ENCODE measurements around the gene FADS2. TPM values are rescaled to one million over a fixed set of nuclear protein-coding genes. Genes with fewer than 3 reads are reported as not detected.

FADS2 gene
- polyA plus RNA-seq, 1 donor from 2014 or later = 145 TPM

DNA sequence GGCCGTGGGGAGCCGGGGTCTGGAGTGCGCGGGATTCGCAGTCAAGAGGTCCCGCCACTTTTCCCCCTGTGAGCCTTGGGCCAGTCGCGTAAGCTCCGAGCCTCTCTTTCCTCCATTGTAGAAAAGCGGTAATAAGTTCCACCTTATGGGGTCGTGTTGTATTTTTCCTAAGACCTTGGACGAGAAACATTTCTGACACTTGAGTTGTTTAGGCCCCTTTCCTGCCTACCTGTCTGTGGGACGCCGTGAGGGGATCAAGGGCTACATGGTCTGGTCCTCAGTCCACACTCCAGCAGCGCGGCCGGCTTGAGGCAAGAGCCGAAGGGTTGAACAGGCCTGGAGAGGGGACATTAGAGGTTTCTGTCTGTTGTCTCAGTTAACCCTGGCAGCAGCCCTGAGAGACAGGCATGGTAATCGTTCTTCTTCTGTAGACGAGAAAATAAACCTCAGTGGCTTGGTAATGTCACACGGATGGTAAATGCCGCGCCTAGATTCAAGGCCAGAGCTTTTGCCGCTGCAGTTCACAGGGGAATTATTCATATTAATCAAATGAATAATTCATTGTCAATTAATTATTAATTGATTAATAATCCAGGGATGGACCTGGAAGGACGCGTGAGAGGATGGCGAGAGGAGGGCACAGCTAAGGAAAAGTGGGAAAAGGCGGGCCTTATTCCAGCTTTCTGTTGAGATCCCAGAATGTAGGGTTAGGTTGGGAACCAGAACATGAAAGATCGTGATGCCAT lies 34.8 kb upstream of the FADS2 start:
- H3K4me3 ChIP-seq (ENCODE audit: low read length) = peak overlapping the region; percentile 84
- no peak for TF ChIP-seq SMC3 (conservative IDR thresholded peaks at IDR 0.05; ENCODE audit: poor library complexity)
- TF ChIP-seq RAD21 (conservative IDR thresholded peaks at IDR 0.05) = no peak
- no peak for TF ChIP-seq POLR2AphosphoS5 (IDR thresholded peaks at IDR 0.05)
- no peak for TF ChIP-seq TAF1 (IDR thresholded peaks at IDR 0.05; ENCODE audit: low read depth)
- TF ChIP-seq EP300 (conservative IDR thresholded peaks at IDR 0.05; ENCODE audit: poor library complexity, severe bottlenecking) = no peak
- TF ChIP-seq, protein P1, sequence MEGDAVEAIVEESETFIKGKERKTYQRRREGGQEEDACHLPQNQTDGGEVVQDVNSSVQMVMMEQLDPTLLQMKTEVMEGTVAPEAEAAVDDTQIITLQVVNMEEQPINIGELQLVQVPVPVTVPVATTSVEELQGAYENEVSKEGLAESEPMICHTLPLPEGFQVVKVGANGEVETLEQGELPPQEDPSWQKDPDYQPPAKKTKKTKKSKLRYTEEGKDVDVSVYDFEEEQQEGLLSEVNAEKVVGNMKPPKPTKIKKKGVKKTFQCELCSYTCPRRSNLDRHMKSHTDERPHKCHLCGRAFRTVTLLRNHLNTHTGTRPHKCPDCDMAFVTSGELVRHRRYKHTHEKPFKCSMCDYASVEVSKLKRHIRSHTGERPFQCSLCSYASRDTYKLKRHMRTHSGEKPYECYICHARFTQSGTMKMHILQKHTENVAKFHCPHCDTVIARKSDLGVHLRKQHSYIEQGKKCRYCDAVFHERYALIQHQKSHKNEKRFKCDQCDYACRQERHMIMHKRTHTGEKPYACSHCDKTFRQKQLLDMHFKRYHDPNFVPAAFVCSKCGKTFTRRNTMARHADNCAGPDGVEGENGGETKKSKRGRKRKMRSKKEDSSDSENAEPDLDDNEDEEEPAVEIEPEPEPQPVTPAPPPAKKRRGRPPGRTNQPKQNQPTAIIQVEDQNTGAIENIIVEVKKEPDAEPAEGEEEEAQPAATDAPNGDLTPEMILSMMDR (IDR thresholded peaks at IDR 0.05; ENCODE audit: poor library complexity, severe bottlenecking) = no peak
- H3K9ac ChIP-seq (ENCODE audit: low read length) = peak overlapping the region; percentile 92
- no peaks in the 10 kb centered on the region for H3F3A ChIP-seq (ENCODE audit: insufficient read depth, low read length, poor library complexity, severe bottlenecking)
- H4K20me1 ChIP-seq (ENCODE audit: insufficient read depth) = no peaks in the 10 kb centered on the region
- no peaks in the 10 kb centered on the region for H3K9me3 ChIP-seq (ENCODE audit: low read length)
- H3K79me2 ChIP-seq (replicated peaks; ENCODE audit: insufficient read depth, low read length) = peaks cover 29% of the 10 kb centered on the region
- H2AFZ ChIP-seq (ENCODE audit: low read depth, low read length) = peak overlapping the region; percentile 48
- no peaks in the 10 kb centered on the region for H3K36me3 ChIP-seq (ENCODE audit: insufficient read depth, low read length)
- H3K9me2 ChIP-seq (ENCODE audit: insufficient read depth, low read length) = no peaks in the 10 kb centered on the region
- H3K27ac ChIP-seq (ENCODE audit: low read length) = peak overlapping the region; percentile 95
- no peaks in the 10 kb centered on the region for H3K27me3 ChIP-seq (ENCODE audit: insufficient read depth, low read depth, low read length)
- peak overlapping the region; percentile 90 for H3K4me2 ChIP-seq (ENCODE audit: low read length)

DNA sequence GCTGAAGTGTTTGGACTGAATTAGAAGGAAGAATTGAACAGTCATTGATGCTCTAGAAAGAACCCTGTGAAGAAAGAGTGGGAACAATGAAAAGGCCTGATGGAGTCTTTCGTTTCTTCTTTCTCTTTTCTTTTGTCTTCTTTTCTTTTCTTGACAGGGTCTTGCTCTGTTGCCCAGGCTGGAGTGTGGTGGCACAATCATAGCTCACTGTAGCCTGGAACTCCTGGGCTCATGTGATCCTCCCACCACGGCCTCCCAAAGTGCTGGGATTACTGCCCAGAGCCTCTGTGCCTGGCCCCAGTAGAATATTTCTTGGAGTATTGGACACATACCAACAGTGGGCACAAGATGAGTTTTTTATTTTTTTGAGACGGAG lies 34.3 kb upstream of the FADS2 start:
- H3K9me2 ChIP-seq (ENCODE audit: insufficient read depth, low read length) = no peaks in the 10 kb centered on the region
- H3K9me3 ChIP-seq (ENCODE audit: low read length) = no peaks in the 10 kb centered on the region
- no peak overlapping the region for H3K27ac ChIP-seq (ENCODE audit: low read length)
- H3K36me3 ChIP-seq (ENCODE audit: insufficient read depth, low read length) = no peaks in the 10 kb centered on the region
- H2AFZ ChIP-seq (ENCODE audit: low read depth, low read length) = no peak overlapping the region
- H3K9ac ChIP-seq (ENCODE audit: low read length) = peak overlapping the region; percentile 92
- no peaks in the 10 kb centered on the region for H3F3A ChIP-seq (ENCODE audit: insufficient read depth, low read length, poor library complexity, severe bottlenecking)
- H3K4me2 ChIP-seq (ENCODE audit: low read length) = peak overlapping the region; percentile 90
- no peak for TF ChIP-seq MXI1 (conservative IDR thresholded peaks at IDR 0.05; ENCODE audit: poor library complexity, severe bottlenecking)
- no peak for TF ChIP-seq RAD21 (conservative IDR thresholded peaks at IDR 0.05)
- TF ChIP-seq EZH2 (IDR thresholded peaks at IDR 0.05; ENCODE audit: borderline replicate concordance, insufficient read depth, low read length, poor library complexity, severe bottlenecking) = no peak
- TF ChIP-seq TAF1 (IDR thresholded peaks at IDR 0.05; ENCODE audit: low read depth) = no peak
- TF ChIP-seq, protein P2, sequence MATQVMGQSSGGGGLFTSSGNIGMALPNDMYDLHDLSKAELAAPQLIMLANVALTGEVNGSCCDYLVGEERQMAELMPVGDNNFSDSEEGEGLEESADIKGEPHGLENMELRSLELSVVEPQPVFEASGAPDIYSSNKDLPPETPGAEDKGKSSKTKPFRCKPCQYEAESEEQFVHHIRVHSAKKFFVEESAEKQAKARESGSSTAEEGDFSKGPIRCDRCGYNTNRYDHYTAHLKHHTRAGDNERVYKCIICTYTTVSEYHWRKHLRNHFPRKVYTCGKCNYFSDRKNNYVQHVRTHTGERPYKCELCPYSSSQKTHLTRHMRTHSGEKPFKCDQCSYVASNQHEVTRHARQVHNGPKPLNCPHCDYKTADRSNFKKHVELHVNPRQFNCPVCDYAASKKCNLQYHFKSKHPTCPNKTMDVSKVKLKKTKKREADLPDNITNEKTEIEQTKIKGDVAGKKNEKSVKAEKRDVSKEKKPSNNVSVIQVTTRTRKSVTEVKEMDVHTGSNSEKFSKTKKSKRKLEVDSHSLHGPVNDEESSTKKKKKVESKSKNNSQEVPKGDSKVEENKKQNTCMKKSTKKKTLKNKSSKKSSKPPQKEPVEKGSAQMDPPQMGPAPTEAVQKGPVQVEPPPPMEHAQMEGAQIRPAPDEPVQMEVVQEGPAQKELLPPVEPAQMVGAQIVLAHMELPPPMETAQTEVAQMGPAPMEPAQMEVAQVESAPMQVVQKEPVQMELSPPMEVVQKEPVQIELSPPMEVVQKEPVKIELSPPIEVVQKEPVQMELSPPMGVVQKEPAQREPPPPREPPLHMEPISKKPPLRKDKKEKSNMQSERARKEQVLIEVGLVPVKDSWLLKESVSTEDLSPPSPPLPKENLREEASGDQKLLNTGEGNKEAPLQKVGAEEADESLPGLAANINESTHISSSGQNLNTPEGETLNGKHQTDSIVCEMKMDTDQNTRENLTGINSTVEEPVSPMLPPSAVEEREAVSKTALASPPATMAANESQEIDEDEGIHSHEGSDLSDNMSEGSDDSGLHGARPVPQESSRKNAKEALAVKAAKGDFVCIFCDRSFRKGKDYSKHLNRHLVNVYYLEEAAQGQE (IDR thresholded peaks at IDR 0.05; ENCODE audit: borderline replicate concordance) = no peak
- TF ChIP-seq EP300 (conservative IDR thresholded peaks at IDR 0.05; ENCODE audit: poor library complexity, severe bottlenecking) = no peak
- no peak for TF ChIP-seq SMC3 (conservative IDR thresholded peaks at IDR 0.05; ENCODE audit: poor library complexity)
- TF ChIP-seq POLR2AphosphoS5 (IDR thresholded peaks at IDR 0.05) = no peak
- TF ChIP-seq, protein P1 (IDR thresholded peaks at IDR 0.05; ENCODE audit: poor library complexity, severe bottlenecking) = no peak
- H3K4me3 ChIP-seq (ENCODE audit: low read length) = peak overlapping the region; percentile 84
- H3K79me2 ChIP-seq (replicated peaks; ENCODE audit: insufficient read depth, low read length) = peaks cover 29% of the 10 kb centered on the region
- H3K27me3 ChIP-seq (ENCODE audit: insufficient read depth, low read depth, low read length) = no peaks in the 10 kb centered on the region
- H4K20me1 ChIP-seq (ENCODE audit: insufficient read depth) = no peaks in the 10 kb centered on the region
